OCI-LY1 (cell line): Measurements from ENCODE around the gene REXO1.

Experiments
- H2AFZ ChIP-seq: fragments of 200-600 bp; sonication (generic), shearing (Covaris generic); 2 replicates; pipeline ENCODE4 v1.6.0; 2014; ENCODE audit warnings: antibody characterized with exemption, mild to moderate bottlenecking, low read length
- H3F3A ChIP-seq: fragments of 200-600 bp; sonication (generic), shearing (Covaris generic); 2 replicates; pipeline ENCODE4 v1.6.0; 2014; ENCODE audit warnings: mild to moderate bottlenecking, antibody characterized with exemption, low read length, moderate library complexity; ENCODE audit not compliant: insufficient read depth
- H3K27ac ChIP-seq: fragments of 200-600 bp; sonication (generic); 2 replicates; pipeline ENCODE4 v1.5.1; 2014; ENCODE audit warnings: low read length, mixed run types, mild to moderate bottlenecking, low read depth; ENCODE audit not compliant: poor library complexity, severe bottlenecking
- H3K27me3 ChIP-seq: fragments of 200-600 bp; sonication (generic); 2 replicates; pipeline ENCODE4 v1.6.0; 2014; ENCODE audit warnings: antibody characterized with exemption, mild to moderate bottlenecking, low read length, moderate library complexity; ENCODE audit not compliant: insufficient read depth
- H3K36me3 ChIP-seq: fragments of 200-600 bp; sonication (generic); 2 replicates; pipeline ENCODE4 v1.6.1; 2014; ENCODE audit warnings: mild to moderate bottlenecking, antibody characterized with exemption, low read length, moderate library complexity, mixed read lengths; ENCODE audit not compliant: insufficient read depth
- H3K4me1 ChIP-seq: fragments of 200-600 bp; sonication (generic); 2 replicates; pipeline ENCODE4 v1.5.1; 2014; ENCODE audit warnings: mild to moderate bottlenecking, low read length, moderate library complexity; ENCODE audit not compliant: insufficient read depth, severe bottlenecking
- H3K4me2 ChIP-seq: fragments of 200-600 bp; sonication (generic), shearing (Covaris generic); 2 replicates; pipeline ENCODE4 v1.6.1; 2014; ENCODE audit warnings: low read length
- H3K4me3 ChIP-seq: fragments of 200-600 bp; sonication (generic); 2 replicates; pipeline ENCODE4 v1.5.1; 2014; ENCODE audit warnings: low read length, low read depth, mild to moderate bottlenecking, mixed read lengths; ENCODE audit not compliant: poor library complexity, severe bottlenecking
- H3K79me2 ChIP-seq: fragments of 200-600 bp; shearing (Covaris generic); 2 replicates; pipeline ENCODE4 v1.6.1; 2016; ENCODE audit warnings: mixed run types, low read length, mixed read lengths; ENCODE audit not compliant: insufficient read depth
- H3K9ac ChIP-seq: fragments of 200-600 bp; sonication (generic), shearing (Covaris generic); 2 replicates; pipeline ENCODE4 v1.6.1; 2014; ENCODE audit warnings: mild to moderate bottlenecking, low read length, mixed read lengths
- H3K9me2 ChIP-seq: fragments of 200-600 bp; sonication (generic), shearing (Covaris generic); 2 replicates; pipeline ENCODE4 v1.6.1; 2014; ENCODE audit warnings: low read depth, mild to moderate bottlenecking, low read length, mixed read lengths
- H3K9me3 ChIP-seq: fragments of 200-600 bp; shearing (Covaris generic); 2 replicates; pipeline ENCODE4 v1.6.1; 2014; ENCODE audit warnings: low read length, mixed read lengths
- H4K20me1 ChIP-seq: fragments of 200-600 bp; sonication (generic), shearing (Covaris generic); 2 replicates; pipeline ENCODE4 v1.6.0; 2016; ENCODE audit warnings: mild to moderate bottlenecking, low read length; ENCODE audit not compliant: insufficient read depth
- CTCF ChIP-seq: fragments of 200-600 bp; sonication (generic), shearing (Covaris generic); IDR thresholded peaks from 2 replicates; pipeline ENCODE4 v1.5.1; 2017; ENCODE audit warnings: mild to moderate bottlenecking, antibody characterized with exemption, low read length, moderate library complexity, mixed read lengths
- EZH2 ChIP-seq: fragments of 200-600 bp; sonication (generic), shearing (Covaris generic); IDR thresholded peaks from 2 replicates; pipeline ENCODE4 v1.8.0; 2017; ENCODE audit warnings: borderline replicate concordance, mixed run types, mild to moderate bottlenecking, antibody characterized with exemption, low read length, moderate library complexity, mixed read lengths

The REXO1 gene

GRCh38 chr19:1846517-1847204 is 1.6 kb downstream of the REXO1 start:
- H3K27me3 ChIP-seq = no peaks in the 10 kb centered on the region
- peaks cover 42% of the 10 kb centered on the region for H3K4me1 ChIP-seq
- H3K9me2 ChIP-seq = no peaks in the 10 kb centered on the region
- peak overlapping the region; percentile 96 for H3K4me2 ChIP-seq
- H4K20me1 ChIP-seq = no peaks in the 10 kb centered on the region
- H3K9me3 ChIP-seq = no peaks in the 10 kb centered on the region
- peak overlapping the region; percentile 98 for H3K4me3 ChIP-seq
- H3K27ac ChIP-seq = no peak overlapping the region
- H2AFZ ChIP-seq = no peak overlapping the region
- H3K36me3 ChIP-seq = peaks cover 8% of the 10 kb centered on the region; the same call in 1 of the 2 replicates
- no peaks in the 10 kb centered on the region for H3F3A ChIP-seq
- TF ChIP-seq EZH2 = no peak
- no peak for TF ChIP-seq CTCF
- peak overlapping the region; percentile 95; the same call in 1 of the 2 replicates for H3K9ac ChIP-seq
- peaks cover 43% of the 10 kb centered on the region for H3K79me2 ChIP-seq

GRCh38 chr19:1845642-1846041 is 2.6 kb downstream of the REXO1 start:
- H3F3A ChIP-seq = no peaks in the 10 kb centered on the region
- H3K4me2 ChIP-seq = no peak overlapping the region
- H3K27ac ChIP-seq = no peak overlapping the region
- TF ChIP-seq EZH2 (no peak), CTCF (no peak)
- no peaks in the 10 kb centered on the region for H3K9me3 ChIP-seq
- no peaks in the 10 kb centered on the region for H3K9me2 ChIP-seq
- peaks cover 49% of the 10 kb centered on the region for H3K79me2 ChIP-seq
- H3K4me3 ChIP-seq = no peak overlapping the region
- peaks cover 8% of the 10 kb centered on the region; the same call in 1 of the 2 replicates for H3K36me3 ChIP-seq
- no peak overlapping the region for H2AFZ ChIP-seq
- H4K20me1 ChIP-seq = no peaks in the 10 kb centered on the region
- peaks cover 50% of the 10 kb centered on the region for H3K4me1 ChIP-seq
- H3K27me3 ChIP-seq = no peaks in the 10 kb centered on the region
- no peak overlapping the region for H3K9ac ChIP-seq

- Histone ChIP-seq H4K20me1 (no peaks in the 10 kb centered on the region), H3K27me3 (no peaks in the 10 kb centered on the region), H3K9me3 (no peaks in the 10 kb centered on the region), H3K79me2 (peaks cover 50% of the 10 kb centered on the region), H3K4me2 (no peak overlapping the region), H3K9me2 (no peaks in the 10 kb centered on the region), H3K4me1 (peaks cover 50% of the 10 kb centered on the region), H2AFZ (no peak overlapping the region), H3K27ac (no peak overlapping the region), H3K36me3 (peaks cover 8% of the 10 kb centered on the region; the same call in 1 of the 2 replicates), H3K9ac (no peak overlapping the region), H3K4me3 (no peak overlapping the region), H3F3A (no peaks in the 10 kb centered on the region)
- TF ChIP-seq EZH2 = no peak
- no peak for TF ChIP-seq CTCF
These were observed 3.2 kb downstream of the REXO1 start for GRCh38 chr19:1845125-1845515.
